ENCODE measurements around the gene HS3ST3B1.

- TF ChIP-seq POLR2A (IDR thresholded peaks at IDR 0.05), result no peak
- no peak for TF ChIP-seq CTCF (IDR thresholded peaks at IDR 0.05)
Measured at GRCh38 chr17:14270508-14270907, 30.4 kb upstream of the HS3ST3B1 start.
